ENCODE data around the gene DCAF5.

DCAF5 gene

DNA sequence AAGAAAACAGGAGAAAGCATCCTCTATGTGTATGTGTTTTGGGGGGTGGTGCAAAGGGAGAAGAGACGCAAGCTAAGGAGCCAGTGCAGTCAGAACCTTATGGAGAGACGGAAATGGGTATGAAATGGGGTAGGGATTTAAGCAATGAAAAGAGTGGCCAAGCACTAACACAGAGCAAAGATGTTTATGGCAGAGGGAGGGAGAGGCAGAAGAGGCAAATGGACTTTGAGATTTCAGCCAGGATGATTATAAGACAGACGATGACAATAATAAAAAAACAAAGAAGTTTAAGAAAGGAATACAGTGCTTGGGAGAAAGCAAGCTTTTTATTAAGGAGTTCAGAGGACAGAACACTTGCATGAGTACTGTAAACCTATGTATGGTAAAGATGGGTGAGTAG, 44.6 kb downstream of the DCAF5 start:
- no peak overlapping the region for H3K4me3 ChIP-seq (ENCODE audit: low read depth, low read length)
- TF ChIP-seq POLR2A (IDR thresholded peaks at IDR 0.05; ENCODE audit: extremely low read depth, insufficient read length) (no peak), MYC (IDR thresholded peaks at IDR 0.05; ENCODE audit: low read depth, low read length) (no peak)
- TF ChIP-seq, protein P1, sequence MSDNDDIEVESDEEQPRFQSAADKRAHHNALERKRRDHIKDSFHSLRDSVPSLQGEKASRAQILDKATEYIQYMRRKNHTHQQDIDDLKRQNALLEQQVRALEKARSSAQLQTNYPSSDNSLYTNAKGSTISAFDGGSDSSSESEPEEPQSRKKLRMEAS (IDR thresholded peaks at IDR 0.05; ENCODE audit: low read depth, low read length), result no peak
- TF ChIP-seq, protein P2, sequence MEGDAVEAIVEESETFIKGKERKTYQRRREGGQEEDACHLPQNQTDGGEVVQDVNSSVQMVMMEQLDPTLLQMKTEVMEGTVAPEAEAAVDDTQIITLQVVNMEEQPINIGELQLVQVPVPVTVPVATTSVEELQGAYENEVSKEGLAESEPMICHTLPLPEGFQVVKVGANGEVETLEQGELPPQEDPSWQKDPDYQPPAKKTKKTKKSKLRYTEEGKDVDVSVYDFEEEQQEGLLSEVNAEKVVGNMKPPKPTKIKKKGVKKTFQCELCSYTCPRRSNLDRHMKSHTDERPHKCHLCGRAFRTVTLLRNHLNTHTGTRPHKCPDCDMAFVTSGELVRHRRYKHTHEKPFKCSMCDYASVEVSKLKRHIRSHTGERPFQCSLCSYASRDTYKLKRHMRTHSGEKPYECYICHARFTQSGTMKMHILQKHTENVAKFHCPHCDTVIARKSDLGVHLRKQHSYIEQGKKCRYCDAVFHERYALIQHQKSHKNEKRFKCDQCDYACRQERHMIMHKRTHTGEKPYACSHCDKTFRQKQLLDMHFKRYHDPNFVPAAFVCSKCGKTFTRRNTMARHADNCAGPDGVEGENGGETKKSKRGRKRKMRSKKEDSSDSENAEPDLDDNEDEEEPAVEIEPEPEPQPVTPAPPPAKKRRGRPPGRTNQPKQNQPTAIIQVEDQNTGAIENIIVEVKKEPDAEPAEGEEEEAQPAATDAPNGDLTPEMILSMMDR (IDR thresholded peaks at IDR 0.05; ENCODE audit: low read depth, low read length), result no peak

DNA sequence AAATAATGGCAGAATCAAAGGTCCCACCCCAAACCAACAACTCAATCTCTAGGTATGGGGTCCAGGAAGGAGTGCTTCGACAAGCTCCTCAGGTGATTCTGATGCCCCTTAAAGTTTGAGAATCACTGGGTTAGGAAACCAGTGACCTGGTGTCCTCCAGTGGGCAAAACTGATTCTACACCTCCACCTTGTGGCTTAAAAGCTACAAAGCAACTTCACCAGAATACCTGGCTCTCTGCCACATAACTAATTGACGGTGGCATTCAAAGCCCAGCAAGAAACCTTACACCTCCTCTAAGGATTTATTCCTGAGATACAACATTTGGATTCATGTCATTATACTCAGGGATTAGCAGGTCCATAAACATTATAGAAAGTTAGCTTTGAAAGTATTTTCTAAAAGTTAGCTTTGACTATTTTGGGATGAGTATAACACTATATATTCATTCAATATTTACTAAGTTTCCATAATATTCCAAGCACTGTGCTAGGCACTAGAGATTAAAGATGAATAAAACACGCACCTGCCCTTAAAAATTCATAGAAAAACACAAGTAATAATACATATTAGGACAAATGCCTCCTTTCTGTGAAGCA, 45.4 kb downstream of the DCAF5 start:
- peak; percentile 54 for DNase-seq (ENCODE audit: low read depth)
- H3K4me3 ChIP-seq (ENCODE audit: low read depth, low read length), result no peak overlapping the region
- TF ChIP-seq POLR2A (IDR thresholded peaks at IDR 0.05; ENCODE audit: extremely low read depth, insufficient read length), result no peak
- no peak for TF ChIP-seq MYC (IDR thresholded peaks at IDR 0.05; ENCODE audit: low read depth, low read length)
- TF ChIP-seq, protein P2 (IDR thresholded peaks at IDR 0.05; ENCODE audit: low read depth, low read length), result peak; percentile 56

More for the DNA sequence above, 44.6 kb downstream of the DCAF5 start:
- no peak for DNase-seq (ENCODE audit: low read depth)

DNA sequence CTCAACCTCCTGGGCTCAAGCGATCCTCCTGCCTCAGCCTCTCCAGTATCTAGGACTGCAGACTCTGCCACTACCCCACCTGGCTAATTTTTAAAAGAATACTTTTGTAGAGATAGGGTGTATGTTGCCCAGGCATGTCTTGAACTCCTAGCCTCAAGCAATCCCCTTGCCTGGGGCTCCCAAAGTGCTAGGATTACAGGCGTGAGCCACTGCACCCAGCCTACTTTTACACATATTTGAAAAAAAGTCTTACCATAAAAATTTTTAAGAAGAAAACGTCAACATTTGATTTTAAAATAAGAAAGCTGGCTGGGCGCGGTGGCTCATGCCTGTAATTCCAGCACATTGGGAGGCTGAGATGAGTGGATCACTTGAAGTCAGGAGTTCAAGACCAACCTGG, 46.5 kb downstream of the DCAF5 start:
- DNase-seq (ENCODE audit: low read depth), result no peak
- no peak overlapping the region for H3K4me3 ChIP-seq (ENCODE audit: low read depth, low read length)
- no peak for TF ChIP-seq POLR2A (IDR thresholded peaks at IDR 0.05; ENCODE audit: extremely low read depth, insufficient read length)
- TF ChIP-seq, protein P2 (IDR thresholded peaks at IDR 0.05; ENCODE audit: low read depth, low read length), result no peak
- TF ChIP-seq, protein P1 (IDR thresholded peaks at IDR 0.05; ENCODE audit: low read depth, low read length), result no peak
- TF ChIP-seq MYC (IDR thresholded peaks at IDR 0.05; ENCODE audit: low read depth, low read length), result no peak

DNA sequence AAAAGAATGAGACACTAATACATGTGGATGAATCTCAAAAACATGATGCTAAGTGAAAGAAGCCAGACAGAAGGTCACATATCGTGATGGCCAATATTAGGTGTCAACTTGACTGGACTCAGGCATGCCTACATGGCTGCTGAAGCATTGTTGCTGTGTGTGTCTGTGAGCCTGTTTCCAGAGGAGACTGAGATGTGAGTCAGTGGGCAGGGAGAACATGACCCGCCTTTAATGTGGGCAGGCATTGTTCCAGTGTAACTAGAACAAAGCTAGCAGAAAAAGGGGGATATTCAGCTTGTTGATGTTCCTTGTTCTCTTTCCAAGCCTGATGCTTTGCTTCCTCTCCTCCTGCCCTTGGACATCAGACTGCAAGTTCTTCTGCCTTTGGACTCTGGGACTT, 47.6 kb downstream of the DCAF5 start:
- H3K4me3 ChIP-seq (ENCODE audit: low read depth, low read length), result no peak overlapping the region
- DNase-seq (ENCODE audit: low read depth), result no peak
- TF ChIP-seq POLR2A (IDR thresholded peaks at IDR 0.05; ENCODE audit: extremely low read depth, insufficient read length) (no peak), MYC (IDR thresholded peaks at IDR 0.05; ENCODE audit: low read depth, low read length) (no peak)
- TF ChIP-seq, protein P2 (IDR thresholded peaks at IDR 0.05; ENCODE audit: low read depth, low read length), result no peak

DNA sequence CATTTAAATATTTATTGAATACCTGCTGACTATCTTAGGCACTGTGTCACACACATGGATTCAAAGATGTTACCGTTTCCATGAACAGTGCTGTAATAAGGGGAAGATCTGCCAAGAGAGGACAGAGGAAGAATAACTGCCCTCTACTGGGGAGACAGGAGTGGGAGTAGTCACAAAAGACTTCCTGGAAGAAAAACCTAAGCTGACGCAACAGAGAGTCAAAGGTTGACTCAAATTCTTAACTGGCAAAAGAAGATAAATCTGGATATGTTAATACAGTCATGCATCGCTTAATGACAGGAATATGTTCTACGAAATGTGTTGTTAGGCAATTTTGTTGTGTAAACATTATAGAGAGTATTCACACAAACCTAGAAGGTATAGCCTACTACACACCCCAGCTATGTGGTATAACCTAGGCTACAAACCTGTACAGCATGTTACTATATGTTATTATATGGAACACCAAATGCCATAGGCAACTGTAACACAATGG, 51.5 kb downstream of the DCAF5 start:
- TF ChIP-seq, protein P2 (IDR thresholded peaks at IDR 0.05; ENCODE audit: low read depth, low read length), result peak; percentile 67
- no peak for TF ChIP-seq POLR2A (IDR thresholded peaks at IDR 0.05; ENCODE audit: extremely low read depth, insufficient read length)
- no peak overlapping the region for H3K4me3 ChIP-seq (ENCODE audit: low read depth, low read length)
- peak; percentile 81 for DNase-seq (ENCODE audit: low read depth)

DNA sequence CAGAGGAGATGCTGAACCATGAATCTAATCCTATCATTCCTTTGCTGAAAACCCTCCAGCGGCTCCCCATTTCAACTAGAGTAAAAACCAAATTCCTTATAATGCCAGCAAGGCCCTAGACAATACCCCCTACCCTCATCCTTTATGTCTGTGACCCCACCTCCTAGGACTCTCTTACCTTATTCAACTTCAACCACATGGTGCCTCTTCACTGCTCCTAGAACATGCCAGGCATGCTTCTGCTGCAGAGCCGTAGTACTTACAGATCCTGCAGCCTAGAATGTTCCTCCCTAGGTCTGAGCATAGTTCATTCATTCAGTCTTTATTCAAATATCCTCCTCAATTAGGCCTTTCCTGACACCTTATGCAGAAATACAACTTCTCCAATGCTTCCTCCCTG, 54.9 kb downstream of the DCAF5 start:
- no peak overlapping the region for H3K4me3 ChIP-seq (ENCODE audit: low read depth, low read length)
- no peak for TF ChIP-seq MYC (IDR thresholded peaks at IDR 0.05; ENCODE audit: low read depth, low read length)
- no peak for TF ChIP-seq POLR2A (IDR thresholded peaks at IDR 0.05; ENCODE audit: extremely low read depth, insufficient read length)
- no peak for DNase-seq (ENCODE audit: low read depth)

All from NB4 (cell line).